ENCODE measurements around the gene RFFL. TPM values are rescaled to one million over a fixed set of nuclear protein-coding genes. Genes with fewer than 3 reads are reported as not detected.

The RFFL gene
- total RNA-seq, 1 donor from 2014 or later = 9.5 TPM

DNA sequence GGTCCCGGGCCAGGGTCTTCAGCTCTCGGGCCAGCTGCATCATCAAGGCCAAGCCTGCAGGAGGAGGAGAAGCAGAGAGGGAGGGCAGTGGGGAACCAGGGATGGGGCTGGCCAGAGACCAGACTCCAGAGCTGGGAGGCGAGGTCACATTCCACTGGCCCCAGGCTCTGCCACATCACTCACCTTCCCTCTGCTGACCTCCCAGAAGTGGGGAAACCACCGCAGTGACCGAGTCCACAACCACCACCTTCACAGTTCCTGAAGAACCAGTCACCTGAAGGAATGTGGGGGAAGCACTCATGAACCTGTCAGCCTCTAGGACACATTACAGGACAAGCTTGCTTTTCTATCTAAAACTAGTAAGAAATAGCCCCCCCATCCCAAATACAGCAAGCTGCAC, 39.8 kb upstream of the RFFL start:
- H3K4me3 ChIP-seq (ENCODE audit: insufficient read depth, low read depth, low read length) = no peak overlapping the region
- no peaks in the 10 kb centered on the region for H3K4me1 Mint-ChIP-seq (ENCODE audit: low read depth, unreplicated experiment)
- DNase-seq (ENCODE audit: low read depth) (no peak), FAIRE-seq (no peak)
- no peaks in the 10 kb centered on the region for H3K4me1 ChIP-seq (ENCODE audit: insufficient read depth, low read length)
- no peaks in the 10 kb centered on the region for H4K20me1 ChIP-seq (ENCODE audit: insufficient read depth, low read length)
- H3K4me2 ChIP-seq (ENCODE audit: low read length) = no peak overlapping the region
- no peaks in the 10 kb centered on the region for H3K9me3 ChIP-seq (ENCODE audit: insufficient read depth, low read depth, low read length)
- no peak overlapping the region for H3K27ac Mint-ChIP-seq (ENCODE audit: unreplicated experiment)
- no peak overlapping the region for H3K27ac ChIP-seq (ENCODE audit: low read depth, low read length)
- H3K79me2 ChIP-seq (ENCODE audit: insufficient read depth, low read length) = no peaks in the 10 kb centered on the region
- no peak overlapping the region for H3K9ac ChIP-seq (ENCODE audit: low read length)
- H3K27me3 ChIP-seq (ENCODE audit: insufficient read depth, low read length) = no peaks in the 10 kb centered on the region
- no peaks in the 10 kb centered on the region for H3K27me3 Mint-ChIP-seq (ENCODE audit: low read depth, unreplicated experiment)
- peaks cover 12% of the 10 kb centered on the region for H3K36me3 ChIP-seq (ENCODE audit: insufficient read depth, low read length)
- peaks cover 4% of the 10 kb centered on the region for H3K9me3 Mint-ChIP-seq (ENCODE audit: unreplicated experiment)
- no peak overlapping the region for H3K4me3 Mint-ChIP-seq (ENCODE audit: unreplicated experiment)
- H3K36me3 Mint-ChIP-seq (ENCODE audit: low read depth, unreplicated experiment) = peaks cover 24% of the 10 kb centered on the region
- TF ChIP-seq CTCF (IDR thresholded peaks at IDR 0.05; ENCODE audit: insufficient read depth, low read depth, low read length) (no peak), EZH2 (IDR thresholded peaks at IDR 0.05; ENCODE audit: insufficient read depth, low read length) (no peak)
- no peak overlapping the region for H2AFZ ChIP-seq (ENCODE audit: low read depth, low read length)

DNA sequence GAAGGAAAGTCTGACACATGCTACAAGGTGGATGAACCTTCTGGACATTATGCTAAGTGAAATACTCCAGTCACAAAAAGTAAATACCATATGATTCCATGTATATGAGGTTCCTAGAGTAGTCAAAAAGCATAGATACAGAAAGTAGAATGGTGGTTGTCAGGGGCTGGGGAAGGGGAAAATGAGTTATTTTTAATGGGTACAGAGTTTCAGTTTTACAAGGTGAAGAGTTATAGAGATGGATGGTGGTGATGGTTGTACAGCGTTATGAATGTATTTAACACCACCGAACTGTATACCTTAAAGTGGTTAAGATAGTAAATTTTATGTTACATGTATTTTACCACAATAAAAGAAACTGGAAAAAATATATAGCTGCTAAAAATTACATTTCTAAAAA, 38.2 kb upstream of the RFFL start:
- H3K4me3 Mint-ChIP-seq (ENCODE audit: unreplicated experiment) = no peak overlapping the region
- no peak overlapping the region for H3K27ac Mint-ChIP-seq (ENCODE audit: unreplicated experiment)
- no peak overlapping the region for H3K4me3 ChIP-seq (ENCODE audit: insufficient read depth, low read depth, low read length)
- H3K27me3 ChIP-seq (ENCODE audit: insufficient read depth, low read length) = no peaks in the 10 kb centered on the region
- DNase-seq (ENCODE audit: low read depth) (no peak), FAIRE-seq (no peak)
- H3K36me3 ChIP-seq (ENCODE audit: insufficient read depth, low read length) = peaks cover 16% of the 10 kb centered on the region
- no peaks in the 10 kb centered on the region for H3K79me2 ChIP-seq (ENCODE audit: insufficient read depth, low read length)
- TF ChIP-seq CTCF (IDR thresholded peaks at IDR 0.05; ENCODE audit: insufficient read depth, low read depth, low read length) = no peak
- TF ChIP-seq EZH2 (IDR thresholded peaks at IDR 0.05; ENCODE audit: insufficient read depth, low read length) = no peak
- peaks cover 22% of the 10 kb centered on the region for H3K36me3 Mint-ChIP-seq (ENCODE audit: low read depth, unreplicated experiment)
- H3K9me3 ChIP-seq (ENCODE audit: insufficient read depth, low read depth, low read length) = no peaks in the 10 kb centered on the region
- H3K4me1 ChIP-seq (ENCODE audit: insufficient read depth, low read length) = no peaks in the 10 kb centered on the region
- no peak overlapping the region for H3K4me2 ChIP-seq (ENCODE audit: low read length)
- H2AFZ ChIP-seq (ENCODE audit: low read depth, low read length) = no peak overlapping the region
- H3K27ac ChIP-seq (ENCODE audit: low read depth, low read length) = no peak overlapping the region
- no peaks in the 10 kb centered on the region for H3K27me3 Mint-ChIP-seq (ENCODE audit: low read depth, unreplicated experiment)
- no peaks in the 10 kb centered on the region for H3K4me1 Mint-ChIP-seq (ENCODE audit: low read depth, unreplicated experiment)
- no peaks in the 10 kb centered on the region for H4K20me1 ChIP-seq (ENCODE audit: insufficient read depth, low read length)
- H3K9me3 Mint-ChIP-seq (ENCODE audit: unreplicated experiment) = peaks cover 4% of the 10 kb centered on the region
- no peak overlapping the region for H3K9ac ChIP-seq (ENCODE audit: low read length)

GRCh38 chr17:35101036-35101435, 37.5 kb upstream of the RFFL start:
- no peaks in the 10 kb centered on the region for H4K20me1 ChIP-seq (ENCODE audit: insufficient read depth, low read length)
- no peaks in the 10 kb centered on the region for H3K27me3 ChIP-seq (ENCODE audit: insufficient read depth, low read length)
- H3K4me3 Mint-ChIP-seq (ENCODE audit: unreplicated experiment) = no peak overlapping the region
- H3K4me2 ChIP-seq (ENCODE audit: low read length) = no peak overlapping the region
- no peak overlapping the region for H3K9ac ChIP-seq (ENCODE audit: low read length)
- no peaks in the 10 kb centered on the region for H3K4me1 Mint-ChIP-seq (ENCODE audit: low read depth, unreplicated experiment)
- no peaks in the 10 kb centered on the region for H3K4me1 ChIP-seq (ENCODE audit: insufficient read depth, low read length)
- H2AFZ ChIP-seq (ENCODE audit: low read depth, low read length) = no peak overlapping the region
- FAIRE-seq (no peak), DNase-seq (ENCODE audit: low read depth) (no peak)
- no peaks in the 10 kb centered on the region for H3K27me3 Mint-ChIP-seq (ENCODE audit: low read depth, unreplicated experiment)
- H3K79me2 ChIP-seq (ENCODE audit: insufficient read depth, low read length) = no peaks in the 10 kb centered on the region
- H3K36me3 Mint-ChIP-seq (ENCODE audit: low read depth, unreplicated experiment) = peaks cover 16% of the 10 kb centered on the region
- no peak overlapping the region for H3K27ac ChIP-seq (ENCODE audit: low read depth, low read length)
- peaks cover 16% of the 10 kb centered on the region for H3K36me3 ChIP-seq (ENCODE audit: insufficient read depth, low read length)
- peaks cover 1% of the 10 kb centered on the region for H3K9me3 Mint-ChIP-seq (ENCODE audit: unreplicated experiment)
- H3K4me3 ChIP-seq (ENCODE audit: insufficient read depth, low read depth, low read length) = no peak overlapping the region
- H3K27ac Mint-ChIP-seq (ENCODE audit: unreplicated experiment) = no peak overlapping the region
- H3K9me3 ChIP-seq (ENCODE audit: insufficient read depth, low read depth, low read length) = no peaks in the 10 kb centered on the region
- TF ChIP-seq EZH2 (IDR thresholded peaks at IDR 0.05; ENCODE audit: insufficient read depth, low read length) (no peak), CTCF (IDR thresholded peaks at IDR 0.05; ENCODE audit: insufficient read depth, low read depth, low read length) (no peak)

Measured in astrocyte (in vitro differentiated cells and primary cell).